Hematopoietic multipotent progenitor cell (in vitro differentiated cells): ENCODE measurements around the gene TSSK1B. TPM values are rescaled to one million over a fixed set of nuclear protein-coding genes. Genes with fewer than 3 reads are reported as not detected.
A peak's percentile ranks its signal among the peaks of the same experiment; 100 is the strongest.
"Not testable (repeated sequence)": the region's sequence is repeated elsewhere in the genome, so short reads cannot be mapped to it uniquely, and the experiment has no call there.

Experiments
- DNase-seq, 3 donors: peaks; one replicate each; pipeline ENCODE4 v3.0.0-alpha.2; 2011 to 2015; ENCODE audit warnings: low read depth in 2 of 3, low spot score in 2 of 3
- total RNA-seq: library from RNA; depleted of rRNA; stranded (reverse); fragments of >200 nt; gene quantifications from one replicate; pipeline ENCODE4 v1.2.3, GENCODE V29; 2012

TSSK1B gene
- not detected for total RNA-seq

GRCh38 chr5:113434889-113435288, at the start of gene TSSK1B:
TSSK1B (minus strand) TSS chr5:113434989; CDS start chr5:113434839, 150 bp downstream.
- DNase-seq: no peak

DNA sequence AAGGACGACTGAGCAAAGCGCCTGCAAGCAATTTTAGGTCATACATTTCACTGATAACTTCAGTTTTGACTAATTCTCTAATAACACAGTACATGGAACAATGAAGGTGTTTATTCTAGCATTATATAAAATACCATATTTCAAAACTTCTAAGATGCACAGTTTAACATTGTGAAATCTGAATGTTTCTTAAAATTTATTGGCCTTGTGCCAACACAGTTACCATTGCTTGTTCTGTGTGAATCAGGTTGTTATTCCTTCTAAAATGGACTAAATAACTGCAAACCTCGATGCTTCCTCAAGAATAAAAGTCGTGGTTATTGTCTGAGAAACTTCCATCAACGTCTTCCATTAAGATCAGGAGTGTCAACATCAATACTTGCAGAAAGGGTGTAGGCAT, 45.5 kb upstream of the TSSK1B start:
- no peak for DNase-seq

DNA sequence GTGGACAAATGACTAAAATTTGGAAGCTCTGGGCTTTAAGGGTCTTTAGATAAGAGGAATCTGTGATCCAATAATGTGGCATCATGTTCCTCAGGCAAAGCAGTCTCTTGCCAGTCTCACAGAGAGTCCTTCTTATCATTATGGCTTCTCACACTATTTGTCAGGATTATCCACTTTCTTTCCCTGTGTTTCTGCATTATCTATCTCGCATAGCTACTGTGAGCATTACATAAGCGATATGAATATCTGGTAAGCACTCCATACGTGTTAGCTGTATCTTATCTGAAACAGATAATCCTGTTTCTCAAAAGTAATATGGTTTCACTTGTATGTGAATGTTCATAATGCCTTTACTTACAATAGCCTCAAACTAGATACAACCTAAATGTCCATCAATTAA, 43.9 kb upstream of the TSSK1B start:
- DNase-seq: no peak

GRCh38 chr5:113474100-113474728, 39.4 kb upstream of the TSSK1B start:
- no peak for DNase-seq

GRCh38 chr5:113463032-113463431, 28.2 kb upstream of the TSSK1B start:
- no peak for DNase-seq

DNA sequence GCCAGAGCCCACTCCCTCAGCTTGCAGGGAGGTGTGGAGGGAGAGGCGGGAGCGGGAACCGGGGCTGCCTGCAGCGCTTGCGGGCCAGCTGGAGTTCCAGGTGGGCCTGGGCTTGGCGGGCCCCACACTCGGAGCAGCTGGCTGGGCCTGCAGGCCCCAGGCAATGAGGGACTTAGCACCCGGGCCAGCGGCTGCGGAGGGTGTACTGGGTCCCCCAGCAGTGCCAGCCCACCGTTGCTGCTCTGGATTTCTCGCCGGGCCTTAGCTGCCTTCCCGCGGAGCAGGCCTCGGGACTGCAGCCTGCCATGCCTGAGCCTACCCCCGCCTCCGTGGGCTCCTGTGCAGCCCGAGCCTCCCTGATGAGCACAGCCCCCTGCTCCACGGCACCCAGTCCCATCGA, 22.3 kb upstream of the TSSK1B start:
- not testable (repeated sequence) for DNase-seq

DNA sequence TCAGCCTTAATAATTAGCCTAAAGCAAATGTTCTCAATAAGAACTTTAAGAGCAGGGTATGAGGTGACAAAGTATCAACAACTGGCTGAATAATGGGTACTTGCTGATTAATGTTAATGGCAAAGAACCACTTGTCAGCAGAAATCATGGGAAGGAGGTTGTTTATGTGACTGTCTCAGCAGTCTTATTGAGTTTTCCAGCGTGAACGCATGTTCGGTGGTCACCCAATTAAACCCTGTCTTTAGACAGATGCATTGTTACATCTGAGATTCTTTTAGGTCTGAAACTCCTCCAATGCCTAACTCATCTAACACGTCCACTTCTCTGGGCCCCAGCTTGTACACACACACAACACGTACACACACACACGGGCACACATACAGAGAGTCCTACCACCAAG, 18.2 kb upstream of the TSSK1B start:
- no peak for DNase-seq

GRCh38 chr5:113451797-113452196, 17.0 kb upstream of the TSSK1B start:
- no peak for DNase-seq

GRCh38 chr5:113450929-113451328, 16.1 kb upstream of the TSSK1B start:
- peak in 2 of 3 donors; percentile 4 to 10 for DNase-seq

- no peak for DNase-seq
Measured at GRCh38 chr5:113450462-113450861, 15.7 kb upstream of the TSSK1B start.

GRCh38 chr5:113448252-113448651, 13.5 kb upstream of the TSSK1B start:
- no peak for DNase-seq

- peak in 1 of 3 donors; percentile 3 for DNase-seq
Measured at GRCh38 chr5:113447498-113448050, 12.8 kb upstream of the TSSK1B start.

- no peak for DNase-seq
Measured at GRCh38 chr5:113446358-113446927, 11.7 kb upstream of the TSSK1B start.

GRCh38 chr5:113437111-113437510, 2.3 kb upstream of the TSSK1B start:
- no peak for DNase-seq

- no peak for DNase-seq
Measured at GRCh38 chr5:113435575-113435974, 786 bp upstream of the TSSK1B start.

GRCh38 chr5:113433862-113434612, 752 bp downstream of the TSSK1B start:
- no peak for DNase-seq

DNA sequence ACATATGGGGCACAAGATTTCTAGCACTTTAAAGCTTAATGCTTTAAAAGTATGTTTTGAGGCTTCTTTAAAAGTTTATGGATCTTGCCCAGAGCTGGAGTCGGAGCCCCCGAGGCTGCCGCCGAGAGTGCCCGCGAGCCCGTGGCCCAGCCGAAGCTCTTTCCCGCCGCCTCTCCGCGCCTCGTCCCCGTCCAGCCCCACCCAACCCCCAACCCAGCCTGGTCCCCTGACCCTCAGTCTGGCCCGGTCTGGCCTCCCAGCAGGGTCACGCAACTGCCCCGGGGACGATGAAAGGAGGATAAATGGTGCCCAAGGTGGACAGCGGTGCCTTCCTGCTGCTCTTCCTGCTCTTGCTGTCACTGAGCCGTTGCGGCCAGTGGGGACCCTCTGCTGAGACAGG, 1.7 kb downstream of the TSSK1B start:
- no peak for DNase-seq

DNA sequence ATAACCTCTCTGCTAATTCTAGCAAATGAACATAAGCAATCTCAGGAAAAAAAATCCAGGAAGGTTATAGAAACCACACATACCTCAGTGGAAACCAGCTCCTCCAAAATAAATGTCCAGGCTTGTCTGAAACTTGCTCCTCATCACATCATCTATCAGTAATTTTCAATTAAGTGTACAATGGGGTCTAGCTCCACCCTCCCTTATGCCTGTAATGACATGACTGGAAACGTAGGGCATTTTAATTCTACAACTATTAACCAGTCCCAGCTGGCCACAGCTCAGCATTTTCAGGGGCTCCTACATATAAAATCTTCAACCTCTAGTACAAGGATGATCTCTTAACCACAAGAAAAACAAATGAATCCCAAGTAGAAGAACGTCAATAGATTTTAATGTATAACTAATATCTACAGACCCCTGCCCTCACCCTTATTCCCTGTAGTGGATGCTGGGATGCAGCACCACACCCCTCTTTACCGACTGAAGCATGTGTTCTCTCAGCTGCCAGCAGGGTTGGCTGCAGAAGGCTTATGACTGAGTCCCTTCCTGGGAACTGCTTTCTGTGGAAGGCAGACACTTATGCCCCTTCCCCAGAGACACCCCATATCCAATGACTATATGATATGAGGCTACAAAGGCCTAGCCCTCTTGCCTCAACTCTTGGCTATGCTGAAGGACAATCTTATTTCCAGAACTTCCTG, 6.8 kb downstream of the TSSK1B start:
- no peak for DNase-seq

DNA sequence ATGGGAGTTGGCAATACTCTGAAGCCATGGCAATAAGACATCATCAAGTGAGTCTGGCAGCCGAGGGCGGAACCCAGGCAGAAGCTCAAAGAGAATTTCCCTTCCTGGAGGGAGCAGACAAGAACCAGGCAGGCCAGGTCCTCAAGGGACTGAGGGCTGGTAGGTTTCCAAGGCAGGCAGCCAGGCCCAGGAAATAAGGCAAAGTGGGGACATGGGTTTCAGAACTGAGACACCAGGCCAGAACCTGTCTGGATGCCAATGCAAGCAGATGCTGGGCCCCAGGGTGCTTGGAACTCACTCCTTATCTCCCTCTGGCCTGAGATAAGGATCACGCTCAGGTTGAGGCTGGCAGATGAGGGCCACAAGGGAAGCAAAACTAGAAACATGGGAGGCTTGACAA, 8.9 kb downstream of the TSSK1B start:
- no peak for DNase-seq

GRCh38 chr5:113421693-113422092, 13.1 kb downstream of the TSSK1B start:
- DNase-seq: no peak

- DNase-seq: no peak
Measured at GRCh38 chr5:113405530-113405929, 29.3 kb downstream of the TSSK1B start.
